ENCODE measurements around the gene ABI3.
"Not testable (repeated sequence)": the region's sequence is repeated elsewhere in the genome, so short reads cannot be mapped to it uniquely, and the experiment has no call there.

The ABI3 gene, protein sequence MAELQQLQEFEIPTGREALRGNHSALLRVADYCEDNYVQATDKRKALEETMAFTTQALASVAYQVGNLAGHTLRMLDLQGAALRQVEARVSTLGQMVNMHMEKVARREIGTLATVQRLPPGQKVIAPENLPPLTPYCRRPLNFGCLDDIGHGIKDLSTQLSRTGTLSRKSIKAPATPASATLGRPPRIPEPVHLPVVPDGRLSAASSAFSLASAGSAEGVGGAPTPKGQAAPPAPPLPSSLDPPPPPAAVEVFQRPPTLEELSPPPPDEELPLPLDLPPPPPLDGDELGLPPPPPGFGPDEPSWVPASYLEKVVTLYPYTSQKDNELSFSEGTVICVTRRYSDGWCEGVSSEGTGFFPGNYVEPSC

GRCh38 chr17:49210158-49211029, at the start of gene ABI3, which contains the start of gene GNGT2:
TSS of gene ABI3 (plus strand) at chr17:49210707. CDS start at chr17:49210725, 18 bp downstream.
TSS of gene GNGT2 (minus strand) at chr17:49210574. CDS start at chr17:49207422, 3,152 bp downstream.
- no peak within 1 kb of the TSS for H3K27ac ChIP-seq
- TF ChIP-seq CTCF (conservative IDR thresholded peaks at IDR 0.05), result no peak
- TF ChIP-seq ZFX (IDR thresholded peaks at IDR 0.05), result no peak

DNA sequence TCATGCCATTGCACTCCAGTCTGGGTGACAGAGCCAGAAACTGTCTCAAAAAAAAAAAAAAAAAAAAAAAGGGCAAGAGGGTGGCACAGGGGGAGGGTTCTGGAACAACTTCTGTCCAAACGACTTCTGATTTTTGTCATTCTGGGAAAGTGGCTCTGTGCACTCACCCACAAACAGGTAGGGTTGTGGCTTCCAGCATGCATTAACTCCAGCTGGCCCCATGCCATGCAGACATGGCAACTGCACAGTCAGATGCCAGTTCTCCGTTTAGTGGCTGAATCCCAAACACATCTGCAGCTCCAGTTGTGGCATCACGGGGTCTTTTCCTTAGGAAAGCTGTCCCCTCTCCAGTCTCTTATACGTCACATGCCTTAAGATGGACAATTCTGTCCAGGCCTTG, 47.6 kb upstream of the ABI3 start:
- no peak overlapping the region for H3K27ac ChIP-seq
- no peak for TF ChIP-seq ZFX (IDR thresholded peaks at IDR 0.05)
- no peak for TF ChIP-seq CTCF (conservative IDR thresholded peaks at IDR 0.05)

DNA sequence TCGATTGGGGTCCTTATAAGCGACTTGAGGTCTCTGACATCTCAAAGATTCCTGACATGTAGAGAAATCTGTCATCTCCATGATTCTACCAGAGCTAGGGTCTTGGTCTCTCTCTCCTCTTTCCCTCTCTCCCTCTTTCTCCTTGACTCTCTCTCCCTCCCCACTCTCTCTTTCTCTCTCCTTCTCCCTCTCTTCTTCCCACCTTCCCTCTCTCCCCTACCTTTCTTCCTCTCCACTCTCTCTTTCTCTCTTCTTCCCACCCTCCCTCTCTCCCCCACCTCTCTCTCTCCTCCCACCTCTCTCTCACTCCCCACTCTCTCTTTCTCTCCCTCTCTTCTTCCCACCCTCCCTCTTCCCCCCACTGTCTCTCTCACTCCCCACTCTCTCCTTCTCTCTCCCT, 45.4 kb upstream of the ABI3 start:
- TF ChIP-seq ZFX (IDR thresholded peaks at IDR 0.05) (no peak), CTCF (conservative IDR thresholded peaks at IDR 0.05) (no peak)
- no peak overlapping the region for H3K27ac ChIP-seq

GRCh38 chr17:49168706-49169105, 41.8 kb upstream of the ABI3 start:
- TF ChIP-seq CTCF (conservative IDR thresholded peaks at IDR 0.05) (no peak), ZFX (IDR thresholded peaks at IDR 0.05) (no peak)
- H3K27ac ChIP-seq, result no peak overlapping the region

- no peak for TF ChIP-seq ZFX (IDR thresholded peaks at IDR 0.05)
- no peak for TF ChIP-seq CTCF (conservative IDR thresholded peaks at IDR 0.05)
Observed at GRCh38 chr17:49170216-49170615, 40.3 kb upstream of the ABI3 start.

GRCh38 chr17:49170711-49171110, 39.8 kb upstream of the ABI3 start:
- H3K27ac ChIP-seq, result not testable (repeated sequence)

More at GRCh38 chr17:49170216-49170615, 40.3 kb upstream of the ABI3 start:
- H3K27ac ChIP-seq, result no peak overlapping the region

GRCh38 chr17:49175978-49176377, 34.5 kb upstream of the ABI3 start:
- H3K27ac ChIP-seq, result not testable (repeated sequence)

GRCh38 chr17:49180303-49180702, 30.2 kb upstream of the ABI3 start:
- no peak overlapping the region for H3K27ac ChIP-seq

More at GRCh38 chr17:49180303-49180702, 30.2 kb upstream of the ABI3 start:
- TF ChIP-seq ZFX (IDR thresholded peaks at IDR 0.05) (no peak), CTCF (conservative IDR thresholded peaks at IDR 0.05) (peak; percentile 97)

Data from C4-2B (cell line).